SH-SY5Y (cell line): ENCODE results near the gene SAMD9.

Experiments used
- GATA2 ChIP-seq: IDR thresholded peaks from 2 replicates; pipeline ENCODE4 v1.6.1; 2011; ENCODE audit warnings: mild to moderate bottlenecking, low read depth, low read length
- GATA3 ChIP-seq: IDR thresholded peaks from 2 replicates; pipeline ENCODE4 v1.6.1; 2011; ENCODE audit warnings: low read depth, mild to moderate bottlenecking, low read length, moderate library complexity

- TF ChIP-seq GATA2 = no peak
- no peak for TF ChIP-seq GATA3
Observed at GRCh38 chr7:93097388-93097787, 20.4 kb downstream of the SAMD9 start.
